Sigmoid colon (tissue), 7 donors: ENCODE data around the gene RGS7BP. TPM values are rescaled to one million over a fixed set of nuclear protein-coding genes. Genes with fewer than 3 reads are reported as not detected.

Source experiments
- DNase-seq: peaks from one replicate; pipeline ENCODE4 v3.0.0-alpha.2; 2019
- H3K27ac ChIP-seq, 4 donors: fragments of 200-600 bp; sonication (generic); one replicate each; pipeline ENCODE4 v1.5.1; 2016 to 2019; ENCODE audit warnings: mild to moderate bottlenecking in 1 of 4
- H3K27me3 ChIP-seq, 3 donors: fragments of 200-600 bp; sonication (generic); one replicate each; pipeline ENCODE4 v1.5.1; 2019; ENCODE audit warnings: mild to moderate bottlenecking in 1 of 3
- H3K36me3 ChIP-seq, 4 donors: fragments of 200-600 bp; sonication (generic); one replicate each; pipeline ENCODE4 v1.5.1; 2016 to 2019
- H3K4me1 ChIP-seq, 4 donors: fragments of 200-600 bp; sonication (generic); one replicate each; pipeline ENCODE4 v1.5.1; 2017 to 2019
- H3K4me3 ChIP-seq, 4 donors: fragments of 200-600 bp; sonication (generic); one replicate each; pipeline ENCODE4 v1.5.1; 2017 to 2019; ENCODE audit warnings: mild to moderate bottlenecking in 2 of 4, moderate library complexity in 1 of 4
- H3K9me3 ChIP-seq, 4 donors: fragments of 200-600 bp in 3 of 4; sonication (generic) in 3 of 4; one replicate each; pipeline versions ENCODE4 v1.5.1 to v1.6.1; 2013 to 2019
- EP300 ChIP-seq, 4 donors: sonication (generic); formaldehyde crosslinking; IDR thresholded peaks; one replicate each; pipeline ENCODE4 v1.6.1; 2017; ENCODE audit warnings: antibody characterized with exemption in 4 of 4
- POLR2A ChIP-seq, 2 donors: fragments of 450-650 bp; IDR thresholded peaks; one replicate each; pipeline ENCODE4 v1.6.1; 2016; ENCODE audit warnings: antibody characterized with exemption in 2 of 2, mild to moderate bottlenecking in 2 of 2, moderate library complexity in 2 of 2
- POLR2AphosphoS5 ChIP-seq, 4 donors: sonication (generic); formaldehyde crosslinking; IDR thresholded peaks; one replicate each; pipeline ENCODE4 v1.6.1; 2017; ENCODE audit warnings: antibody characterized with exemption in 4 of 4
- WGBS, 2 donors: extraction: QIAGEN DNeasy Blood & Tissue Kit; methylation state at CpG; one replicate each; pipeline ENCODE4 v1.1.7; 2013; 5-methylcytosine and 5-hydroxymethylcytosine counted together
- intact Hi-C: fragments of 100-400 bp; cut with DNase I; formaldehyde crosslinking; loops from one replicate; pipeline ENCODE4 v1.15.1; 2023
- polyA plus RNA-seq, 3 donors: library from polyadenylated mRNA; stranded (reverse); fragments of 200-250 nt; gene quantifications; one replicate each; pipeline ENCODE4 v1.2.3, GENCODE V29; 2013
- total RNA-seq, 4 donors: library from RNA; depleted of rRNA; stranded (reverse); fragments of >200 nt; gene quantifications; one replicate each; pipeline ENCODE4 v1.1.0, GENCODE V29; 2016
- TF ChIP-seq, protein P1 (sequence below), 4 experiments: fragments of 450-650 bp in 3 of 4; fragments of 200-600 bp in 1 of 4; IDR thresholded peaks; one replicate each; pipeline ENCODE4 v1.5.1; 2016 to 2019; ENCODE audit warnings: antibody characterized with exemption in 4 of 4, mild to moderate bottlenecking in 3 of 4, moderate library complexity in 2 of 4
- donor health status: healthy with polysubstance abuse.
- donor health status: Bipolar disorder and iron deficiency.
- donor health status: healthy.

RGS7BP gene
- total and polyA plus RNA-seq, 7 donors = 0.25 to 4.8 (median 0.71) TPM; not detected in 2

DNA sequence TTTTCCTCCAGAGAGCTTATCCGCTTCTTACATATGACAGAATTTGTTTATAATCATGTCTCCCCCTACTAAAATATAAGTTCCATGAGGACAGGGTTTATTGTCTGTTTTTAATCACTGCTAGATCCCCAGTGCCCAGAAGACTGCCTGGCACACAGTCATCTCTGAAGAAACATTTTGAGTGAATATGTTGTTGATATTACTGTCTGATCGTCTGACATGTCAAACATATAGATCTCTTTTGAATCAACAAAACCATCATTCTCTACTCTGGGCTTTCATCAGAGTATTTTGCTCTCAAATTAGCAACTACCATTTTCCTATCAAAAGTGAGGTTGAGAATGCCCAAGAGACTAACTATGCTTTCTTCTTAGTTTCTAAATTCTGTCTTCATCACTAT, 117.2 kb downstream of the RGS7BP start:
- no peaks in the 10 kb centered on the region for H3K36me3 ChIP-seq
- DNase-seq = no peak
- H3K4me3 ChIP-seq = no peak overlapping the region
- H3K27me3 ChIP-seq = peaks cover 0 to 4% (median 0%) of the 10 kb centered on the region in 3 donors
- no peaks in the 10 kb centered on the region for H3K9me3 ChIP-seq
- no peaks in the 10 kb centered on the region for H3K4me1 ChIP-seq
- intact Hi-C loops = no loop called here
- no peak overlapping the region for H3K27ac ChIP-seq
- TF ChIP-seq, protein P1, sequence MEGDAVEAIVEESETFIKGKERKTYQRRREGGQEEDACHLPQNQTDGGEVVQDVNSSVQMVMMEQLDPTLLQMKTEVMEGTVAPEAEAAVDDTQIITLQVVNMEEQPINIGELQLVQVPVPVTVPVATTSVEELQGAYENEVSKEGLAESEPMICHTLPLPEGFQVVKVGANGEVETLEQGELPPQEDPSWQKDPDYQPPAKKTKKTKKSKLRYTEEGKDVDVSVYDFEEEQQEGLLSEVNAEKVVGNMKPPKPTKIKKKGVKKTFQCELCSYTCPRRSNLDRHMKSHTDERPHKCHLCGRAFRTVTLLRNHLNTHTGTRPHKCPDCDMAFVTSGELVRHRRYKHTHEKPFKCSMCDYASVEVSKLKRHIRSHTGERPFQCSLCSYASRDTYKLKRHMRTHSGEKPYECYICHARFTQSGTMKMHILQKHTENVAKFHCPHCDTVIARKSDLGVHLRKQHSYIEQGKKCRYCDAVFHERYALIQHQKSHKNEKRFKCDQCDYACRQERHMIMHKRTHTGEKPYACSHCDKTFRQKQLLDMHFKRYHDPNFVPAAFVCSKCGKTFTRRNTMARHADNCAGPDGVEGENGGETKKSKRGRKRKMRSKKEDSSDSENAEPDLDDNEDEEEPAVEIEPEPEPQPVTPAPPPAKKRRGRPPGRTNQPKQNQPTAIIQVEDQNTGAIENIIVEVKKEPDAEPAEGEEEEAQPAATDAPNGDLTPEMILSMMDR (IDR thresholded peaks at IDR 0.05) = no peak
- WGBS, 2 donors = 74 to 77% methylated on average over 2 of the region's 2 CpGs

DNA sequence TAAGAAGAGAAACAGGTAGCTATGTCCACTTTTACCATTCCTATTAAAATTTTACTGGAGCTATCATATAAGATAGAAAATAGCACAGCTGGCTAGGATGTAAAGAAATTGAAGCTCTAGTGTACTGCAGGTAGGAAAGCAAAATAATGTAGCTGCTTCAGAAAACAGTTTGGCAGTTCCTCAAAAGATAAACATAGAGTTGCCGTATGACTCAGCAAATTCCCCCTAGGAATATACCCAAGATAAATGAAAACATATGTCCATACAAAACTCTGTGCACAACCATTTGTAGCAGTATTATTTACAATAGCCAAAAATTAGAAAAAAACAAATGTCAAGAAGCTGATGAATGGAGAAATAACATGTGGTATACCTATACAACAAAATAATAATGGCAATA, 119.9 kb downstream of the RGS7BP start:
- intact Hi-C loops = no loop called here
- no peak for DNase-seq
- Histone ChIP-seq H3K36me3 (no peaks in the 10 kb centered on the region), H3K27me3 (peaks cover 0 to 4% (median 0%) of the 10 kb centered on the region in 3 donors), H3K4me3 (no peak overlapping the region), H3K27ac (no peak overlapping the region), H3K9me3 (no peaks in the 10 kb centered on the region), H3K4me1 (no peaks in the 10 kb centered on the region)
- TF ChIP-seq EP300 (IDR thresholded peaks at IDR 0.05) = no peak
- TF ChIP-seq, protein P1 (IDR thresholded peaks at IDR 0.05) = no peak
- TF ChIP-seq POLR2AphosphoS5 (IDR thresholded peaks at IDR 0.05) = no peak
- no peak for TF ChIP-seq POLR2A (IDR thresholded peaks at IDR 0.05)
- WGBS, 2 donors = 65 to 70% methylated on average over 1 of the region's 1 CpG

- Histone ChIP-seq H3K4me3 (no peak overlapping the region), H3K4me1 (no peaks in the 10 kb centered on the region), H3K9me3 (no peaks in the 10 kb centered on the region), H3K27ac (no peak overlapping the region), H3K36me3 (no peaks in the 10 kb centered on the region), H3K27me3 (no peaks in the 10 kb centered on the region)
- TF ChIP-seq, protein P1 (IDR thresholded peaks at IDR 0.05) = no peak
- TF ChIP-seq POLR2A (IDR thresholded peaks at IDR 0.05) (no peak), EP300 (IDR thresholded peaks at IDR 0.05) (no peak), POLR2AphosphoS5 (IDR thresholded peaks at IDR 0.05) (no peak)
- no peak for DNase-seq
- intact Hi-C loops = no loop called here
- WGBS, 2 donors = 53 to 82% methylated on average over 2 of the region's 2 CpGs
Measured at GRCh38 chr5:64628901-64629300, 123.1 kb downstream of the RGS7BP start.

GRCh38 chr5:64629841-64630240, 124.0 kb downstream of the RGS7BP start:
- Histone ChIP-seq H3K27me3 (no peaks in the 10 kb centered on the region), H3K9me3 (no peaks in the 10 kb centered on the region), H3K4me3 (no peak overlapping the region), H3K36me3 (no peaks in the 10 kb centered on the region), H3K4me1 (no peaks in the 10 kb centered on the region), H3K27ac (no peak overlapping the region)
- TF ChIP-seq POLR2AphosphoS5 (IDR thresholded peaks at IDR 0.05) = no peak
- TF ChIP-seq, protein P1 (IDR thresholded peaks at IDR 0.05) = no peak
- no peak for TF ChIP-seq POLR2A (IDR thresholded peaks at IDR 0.05)
- no peak for TF ChIP-seq EP300 (IDR thresholded peaks at IDR 0.05)
- 87 to 90% methylated on average over 2 of the region's 2 CpGs for whole genome bisulfite sequencing, 2 donors
- DNase-seq = no peak
- intact Hi-C loops = no loop called here

DNA sequence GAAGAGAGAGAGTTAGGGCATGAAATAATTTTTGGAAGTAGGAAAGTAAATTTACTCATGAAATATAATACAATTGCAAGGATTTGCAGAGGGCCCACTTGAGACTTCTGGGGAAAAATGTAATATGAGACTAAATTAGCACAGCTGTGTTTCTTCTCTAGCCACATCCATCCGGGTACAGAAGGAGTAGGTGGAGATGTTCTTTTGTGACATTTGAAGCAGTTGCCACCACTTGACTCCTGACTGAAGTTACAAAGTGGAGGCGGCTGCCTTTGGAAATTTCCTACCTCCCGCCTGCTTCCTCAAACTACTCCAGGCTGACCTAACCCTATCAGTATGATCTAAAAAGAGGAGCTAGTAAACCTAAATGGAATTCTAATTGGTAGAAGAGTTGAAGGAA, 126.4 kb downstream of the RGS7BP start:
- intact Hi-C loops = no loop called here
- TF ChIP-seq POLR2AphosphoS5 (IDR thresholded peaks at IDR 0.05) = no peak
- TF ChIP-seq, protein P1 (IDR thresholded peaks at IDR 0.05) = no peak
- TF ChIP-seq EP300 (IDR thresholded peaks at IDR 0.05) = no peak
- no peak for TF ChIP-seq POLR2A (IDR thresholded peaks at IDR 0.05)
- 40% methylated on average over 3 of the region's 3 CpGs for WGBS, 2 donors
- Histone ChIP-seq H3K36me3 (no peaks in the 10 kb centered on the region), H3K4me1 (no peaks in the 10 kb centered on the region), H3K27ac (no peak overlapping the region), H3K4me3 (no peak overlapping the region), H3K9me3 (no peaks in the 10 kb centered on the region), H3K27me3 (no peaks in the 10 kb centered on the region)
- no peak for DNase-seq
